ENCODE results near the gene ASIC2.

ASIC2 gene

GRCh38 chr17:32964541-32964940 lies 328.6 kb downstream of the ASIC2 start:
- no peak for DNase-seq
